Natural killer cell (primary cell): Measurements from ENCODE around the gene NAXE. TPM values are rescaled to one million over a fixed set of nuclear protein-coding genes. Genes with fewer than 3 reads are reported as not detected.

ENCODE experiments used
- ATAC-seq, 3 donors: fragments of 150-1000 bp in 2 of 3; fragments of 200-7000 bp in 1 of 3; cut with Tn5 transposase; 1 replicate in 1 of 3; 2 replicates in 2 of 3; pipeline ENCODE4 v1.10.0; 2021; ENCODE audit warnings: mild to moderate bottlenecking in 2 of 3, moderate library complexity in 2 of 3
- DNase-seq, 2 donors: peaks; one replicate each; pipeline versions ENCODE4 v3.0.0 to v3.0.0-alpha.2; 2013 to 2021; ENCODE audit warnings: mixed read lengths in 1 of 2
- H3K27ac ChIP-seq: one replicate; pipeline ENCODE4 v1.5.1; 2013; ENCODE audit warnings: mild to moderate bottlenecking, low read length
- H3K27me3 ChIP-seq: one replicate; pipeline ENCODE4 v1.6.1; 2013; ENCODE audit warnings: low read length; ENCODE audit not compliant: control insufficient read depth, insufficient read depth
- H3K36me3 ChIP-seq: one replicate; pipeline ENCODE4 v1.6.1; 2013; ENCODE audit warnings: low read length; ENCODE audit not compliant: control insufficient read depth, insufficient read depth
- H3K4me1 ChIP-seq: one replicate; pipeline ENCODE4 v1.6.1; 2013; ENCODE audit warnings: low read length; ENCODE audit not compliant: control insufficient read depth, insufficient read depth
- H3K4me3 ChIP-seq: one replicate; pipeline ENCODE4 v1.5.1; 2013; ENCODE audit warnings: low read length
- H3K9me3 ChIP-seq: one replicate; pipeline ENCODE4 v1.6.1; 2013; ENCODE audit warnings: low read length; ENCODE audit not compliant: control insufficient read depth, insufficient read depth
- H3K27ac Mint-ChIP-seq, 2 donors: one replicate each; pipeline ENCODE4 v1.8.0; 2022; ENCODE audit warnings: mild to moderate bottlenecking in 2 of 2, mixed read lengths in 2 of 2, moderate library complexity in 1 of 2
- H3K27me3 Mint-ChIP-seq, 2 donors: one replicate each; pipeline ENCODE4 v1.8.0; 2022; ENCODE audit warnings: low read depth in 2 of 2, mixed read lengths in 2 of 2
- H3K36me3 Mint-ChIP-seq: one replicate; pipeline ENCODE4 v1.8.0; 2022; ENCODE audit warnings: mixed read lengths
- H3K4me1 Mint-ChIP-seq, 2 donors: one replicate each; pipeline ENCODE4 v1.8.0; 2022; ENCODE audit warnings: mixed read lengths in 2 of 2
- H3K4me3 Mint-ChIP-seq: one replicate; pipeline ENCODE4 v1.8.0; 2022; ENCODE audit warnings: mild to moderate bottlenecking, moderate library complexity, mixed read lengths
- H3K9me3 Mint-ChIP-seq, 2 donors: one replicate each; pipeline ENCODE4 v1.8.0; 2022; ENCODE audit warnings: mixed read lengths in 2 of 2
- WGBS: methylation state at CpG from one replicate; pipeline ENCODE4 v1.1.7; 2013; ENCODE audit warnings: missing lambda C conversion rate; ENCODE audit not compliant: insufficient coverage; 5-methylcytosine and 5-hydroxymethylcytosine counted together
- intact Hi-C: fragments of 100-400 bp; cut with micrococcal nuclease; formaldehyde crosslinking; loops from one replicate; pipeline ENCODE4 v1.14.2; 2022
- total RNA-seq, 4 donors: library from RNA; stranded (reverse); fragments of 120-200 nt in 1 of 4; gene quantifications; one replicate each; pipeline versions ENCODE4 v1.2.3 to v1.2.4, GENCODE V29; 2013 to 2022
- TF ChIP-seq, protein P1 (sequence below): fragments of 200-600 bp; IDR thresholded peaks from one replicate; pipeline ENCODE4 v1.8.0; 2022; ENCODE audit warnings: antibody characterized with exemption

The NAXE gene
- total RNA-seq, 3 donors from 2014 or later (not counting 1 experiment from before 2014, with no cell fraction given), result 32.6 to 52.5 (median 36.6) TPM

DNA sequence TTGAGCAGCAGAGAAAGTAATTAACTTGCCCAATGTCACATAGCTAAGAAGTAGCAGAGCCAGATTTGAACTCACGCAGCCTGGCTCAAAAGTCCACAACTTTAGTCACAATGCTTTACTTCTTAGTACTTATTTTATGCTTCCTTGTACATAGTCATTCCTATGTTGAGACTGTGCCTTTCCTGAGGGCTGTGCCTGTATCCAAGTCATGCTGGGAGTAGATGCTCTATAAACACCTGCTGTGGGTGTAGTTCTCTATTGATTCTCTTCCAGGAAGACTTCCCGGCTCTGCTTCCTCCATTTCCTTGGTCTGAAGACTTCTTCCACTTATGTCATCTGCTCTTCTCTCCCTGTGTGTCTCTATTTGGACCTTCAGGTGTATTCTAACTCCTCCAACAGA lies 35.9 kb upstream of the NAXE start:
- Histone ChIP-seq H3K27ac (no peak overlapping the region), H3K4me3 (no peak overlapping the region), H3K27me3 (no peaks in the 10 kb centered on the region), H3K9me3 (no peaks in the 10 kb centered on the region), H3K4me1 (peaks cover 25% of the 10 kb centered on the region), H3K36me3 (no peaks in the 10 kb centered on the region)
- TF ChIP-seq, protein P1, sequence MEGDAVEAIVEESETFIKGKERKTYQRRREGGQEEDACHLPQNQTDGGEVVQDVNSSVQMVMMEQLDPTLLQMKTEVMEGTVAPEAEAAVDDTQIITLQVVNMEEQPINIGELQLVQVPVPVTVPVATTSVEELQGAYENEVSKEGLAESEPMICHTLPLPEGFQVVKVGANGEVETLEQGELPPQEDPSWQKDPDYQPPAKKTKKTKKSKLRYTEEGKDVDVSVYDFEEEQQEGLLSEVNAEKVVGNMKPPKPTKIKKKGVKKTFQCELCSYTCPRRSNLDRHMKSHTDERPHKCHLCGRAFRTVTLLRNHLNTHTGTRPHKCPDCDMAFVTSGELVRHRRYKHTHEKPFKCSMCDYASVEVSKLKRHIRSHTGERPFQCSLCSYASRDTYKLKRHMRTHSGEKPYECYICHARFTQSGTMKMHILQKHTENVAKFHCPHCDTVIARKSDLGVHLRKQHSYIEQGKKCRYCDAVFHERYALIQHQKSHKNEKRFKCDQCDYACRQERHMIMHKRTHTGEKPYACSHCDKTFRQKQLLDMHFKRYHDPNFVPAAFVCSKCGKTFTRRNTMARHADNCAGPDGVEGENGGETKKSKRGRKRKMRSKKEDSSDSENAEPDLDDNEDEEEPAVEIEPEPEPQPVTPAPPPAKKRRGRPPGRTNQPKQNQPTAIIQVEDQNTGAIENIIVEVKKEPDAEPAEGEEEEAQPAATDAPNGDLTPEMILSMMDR, result no peak
- 81% methylated on average over 2 of the region's 2 CpGs for WGBS
- no peaks in the 10 kb centered on the region for H3K9me3 Mint-ChIP-seq
- H3K4me1 Mint-ChIP-seq, result peaks cover 0 to 5% of the 10 kb centered on the region in 2 donors
- no peaks in the 10 kb centered on the region for H3K36me3 Mint-ChIP-seq
- H3K27ac Mint-ChIP-seq, result no peak overlapping the region
- DNase-seq, result no peak
- no peak for ATAC-seq
- H3K27me3 Mint-ChIP-seq, result no peaks in the 10 kb centered on the region
- no peak overlapping the region for H3K4me3 Mint-ChIP-seq
- intact Hi-C loops, result no loop called here

DNA sequence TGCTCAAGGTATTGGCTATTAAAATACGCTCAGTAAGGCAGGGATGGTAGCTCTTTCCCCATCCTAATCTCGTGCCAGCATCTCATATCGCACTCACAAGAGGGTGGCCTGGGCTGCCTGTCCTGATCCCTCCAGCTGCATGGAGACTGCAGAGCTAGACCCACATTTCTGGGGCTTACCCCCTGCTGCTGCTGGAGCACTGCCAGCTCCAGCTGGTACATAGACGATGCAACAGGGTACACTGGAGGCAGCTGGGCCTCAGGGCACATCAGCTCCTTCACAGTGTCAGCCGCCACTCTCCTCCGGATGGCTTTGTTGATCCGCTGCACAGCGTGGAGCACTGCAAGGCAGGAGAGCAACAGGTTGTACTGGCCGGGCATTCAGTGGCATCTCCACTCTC lies 35.2 kb upstream of the NAXE start:
- Mint-ChIP-seq H3K27ac (no peak overlapping the region), H3K36me3 (no peaks in the 10 kb centered on the region), H3K4me1 (peaks cover 0 to 5% of the 10 kb centered on the region in 2 donors), H3K9me3 (no peaks in the 10 kb centered on the region), H3K4me3 (no peak overlapping the region), H3K27me3 (no peaks in the 10 kb centered on the region)
- peaks cover 21% of the 10 kb centered on the region for H3K4me1 ChIP-seq
- WGBS, result 85% methylated on average over 9 of the region's 9 CpGs
- TF ChIP-seq, protein P1, result no peak
- DNase-seq, result no peak
- H3K36me3 ChIP-seq, result no peaks in the 10 kb centered on the region
- intact Hi-C loops, result no loop called here
- H3K27me3 ChIP-seq, result no peaks in the 10 kb centered on the region
- no peak overlapping the region for H3K27ac ChIP-seq
- H3K9me3 ChIP-seq, result no peaks in the 10 kb centered on the region
- H3K4me3 ChIP-seq, result no peak overlapping the region
- ATAC-seq, result no peak

DNA sequence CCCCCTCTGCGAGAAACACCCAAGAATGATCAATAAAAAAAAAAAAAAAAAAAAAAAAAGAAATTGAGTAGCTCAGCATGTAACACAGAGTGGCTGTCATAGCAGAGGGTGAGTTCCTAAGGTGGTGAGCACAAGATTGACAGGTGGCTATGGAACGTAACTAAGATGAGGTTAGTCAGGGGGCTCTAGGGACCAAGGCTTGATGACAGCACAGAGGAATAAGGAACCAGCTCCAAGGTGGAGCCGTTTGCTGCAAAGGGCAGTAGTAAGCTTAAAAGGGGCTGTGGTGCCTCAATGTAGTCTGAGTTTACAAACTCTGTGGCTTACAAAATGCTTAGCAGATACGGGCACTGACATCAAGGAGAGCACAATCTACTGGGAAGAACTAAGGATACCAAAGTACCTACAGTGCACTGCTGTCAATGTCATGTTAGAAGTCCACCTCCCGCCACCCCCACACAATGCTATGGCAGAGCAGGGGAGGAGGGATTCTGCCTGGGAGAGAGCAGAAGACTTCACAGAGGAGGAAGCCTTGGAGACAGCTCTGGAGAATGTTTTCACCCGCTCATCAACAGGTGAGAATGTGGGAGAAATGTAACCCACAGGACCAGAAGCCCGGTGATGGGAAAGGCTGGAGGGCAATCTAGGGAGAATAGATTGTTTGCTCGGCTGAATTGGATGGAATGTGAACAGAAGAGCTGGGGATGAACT lies 32.3 kb upstream of the NAXE start:
- H3K27me3 Mint-ChIP-seq, result no peaks in the 10 kb centered on the region
- H3K27ac Mint-ChIP-seq, result no peak overlapping the region
- TF ChIP-seq, protein P1, result no peak

More for the DNA sequence above, 32.3 kb upstream of the NAXE start:
- DNase-seq (no peak), ATAC-seq (no peak)
- Mint-ChIP-seq H3K4me1 (no peaks in the 10 kb centered on the region), H3K4me3 (no peak overlapping the region), H3K9me3 (no peaks in the 10 kb centered on the region), H3K36me3 (no peaks in the 10 kb centered on the region)
- Histone ChIP-seq H3K36me3 (no peaks in the 10 kb centered on the region), H3K27me3 (no peaks in the 10 kb centered on the region), H3K4me3 (no peak overlapping the region), H3K4me1 (no peaks in the 10 kb centered on the region), H3K9me3 (no peaks in the 10 kb centered on the region), H3K27ac (no peak overlapping the region)
- 78% methylated on average over 6 of the region's 8 CpGs for WGBS
- intact Hi-C loops, result no loop called here
